Stomach (tissue), 4 donors: ENCODE data around the gene COL9A3.
A peak's percentile ranks its signal among the peaks of the same experiment; 100 is the strongest.

ENCODE experiments used
- POLR2A ChIP-seq, 4 donors: fragments of 450-650 bp; IDR thresholded peaks; one replicate each; pipeline ENCODE4 v1.6.1; 2016; ENCODE audit warnings: antibody characterized with exemption in 4 of 4, control low read depth in 2 of 4, mild to moderate bottlenecking in 1 of 4, moderate library complexity in 1 of 4
- POLR2AphosphoS5 ChIP-seq, 3 donors: sonication (generic); formaldehyde crosslinking; IDR thresholded peaks; one replicate each; pipeline ENCODE4 v1.6.1; 2016; ENCODE audit warnings: antibody characterized with exemption in 3 of 3
- TF ChIP-seq, protein P1 (sequence below), 7 experiments: fragments of 450-650 bp in 4 of 7; fragments of 200-600 bp in 3 of 7; sonication (generic) in 3 of 7; IDR thresholded peaks; one replicate each; pipeline ENCODE4 v1.5.1; 2016 to 2019; ENCODE audit warnings: antibody characterized with exemption in 7 of 7, control low read depth in 2 of 7, mild to moderate bottlenecking in 1 of 7

DNA sequence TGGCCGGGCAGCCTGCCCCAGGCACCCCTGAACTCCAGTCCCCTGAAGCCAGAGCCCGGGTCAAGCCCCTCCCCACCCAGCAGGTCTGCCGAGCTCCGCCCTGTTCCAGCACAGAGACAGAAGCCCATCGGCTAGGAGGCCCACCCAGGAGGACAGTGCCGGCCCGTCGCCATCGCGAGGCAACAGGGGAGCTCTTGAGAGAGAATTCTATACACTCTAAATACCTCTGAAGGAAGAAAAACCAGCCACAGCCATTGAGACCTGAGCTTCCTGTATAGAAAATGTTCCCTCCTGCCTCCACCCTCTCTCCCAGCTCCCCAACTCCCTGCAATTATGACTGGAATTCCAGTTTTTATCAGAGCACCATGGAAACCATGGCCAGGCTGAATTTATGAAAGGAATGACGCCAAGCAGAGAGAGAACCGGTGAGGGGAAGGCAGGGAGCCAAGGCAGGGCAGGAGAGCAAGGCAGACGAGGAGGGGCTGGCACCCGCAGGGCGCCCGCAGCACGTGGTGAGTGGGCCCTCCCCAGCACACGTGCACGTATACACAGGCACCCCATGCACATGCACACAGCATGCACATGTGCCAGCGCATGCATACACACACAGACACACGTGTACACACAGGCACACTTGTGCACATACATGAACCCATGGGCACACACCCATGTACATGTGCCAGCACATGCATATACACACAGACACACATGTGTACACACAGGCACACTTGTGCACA, 48.1 kb upstream of the COL9A3 start:
- TF ChIP-seq POLR2AphosphoS5 (IDR thresholded peaks at IDR 0.05) (peak in 2 of 3 donors; percentile 24 to 46), POLR2A (IDR thresholded peaks at IDR 0.05) (no peak)
- TF ChIP-seq, protein P1, sequence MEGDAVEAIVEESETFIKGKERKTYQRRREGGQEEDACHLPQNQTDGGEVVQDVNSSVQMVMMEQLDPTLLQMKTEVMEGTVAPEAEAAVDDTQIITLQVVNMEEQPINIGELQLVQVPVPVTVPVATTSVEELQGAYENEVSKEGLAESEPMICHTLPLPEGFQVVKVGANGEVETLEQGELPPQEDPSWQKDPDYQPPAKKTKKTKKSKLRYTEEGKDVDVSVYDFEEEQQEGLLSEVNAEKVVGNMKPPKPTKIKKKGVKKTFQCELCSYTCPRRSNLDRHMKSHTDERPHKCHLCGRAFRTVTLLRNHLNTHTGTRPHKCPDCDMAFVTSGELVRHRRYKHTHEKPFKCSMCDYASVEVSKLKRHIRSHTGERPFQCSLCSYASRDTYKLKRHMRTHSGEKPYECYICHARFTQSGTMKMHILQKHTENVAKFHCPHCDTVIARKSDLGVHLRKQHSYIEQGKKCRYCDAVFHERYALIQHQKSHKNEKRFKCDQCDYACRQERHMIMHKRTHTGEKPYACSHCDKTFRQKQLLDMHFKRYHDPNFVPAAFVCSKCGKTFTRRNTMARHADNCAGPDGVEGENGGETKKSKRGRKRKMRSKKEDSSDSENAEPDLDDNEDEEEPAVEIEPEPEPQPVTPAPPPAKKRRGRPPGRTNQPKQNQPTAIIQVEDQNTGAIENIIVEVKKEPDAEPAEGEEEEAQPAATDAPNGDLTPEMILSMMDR (IDR thresholded peaks at IDR 0.05): no peak
